Esophagus muscularis mucosa (tissue), 4 donors: ENCODE results near the gene NEURL2. TPM values are rescaled to one million over a fixed set of nuclear protein-coding genes. Genes with fewer than 3 reads are reported as not detected.

Source experiments
- DNase-seq: peaks from one replicate; pipeline ENCODE4 v3.0.0-alpha.2; 2017; ENCODE audit errors: extremely low spot score
- H3K27ac ChIP-seq, 4 donors: fragments of 200-600 bp; sonication (generic); replicated peaks in 1 of 4; 1 replicate in 3 of 4; 2 replicates in 1 of 4; pipeline ENCODE4 v1.5.1; 2016 to 2019; ENCODE audit warnings: mild to moderate bottlenecking in 1 of 4
- H3K27me3 ChIP-seq, 4 donors: fragments of 200-600 bp; sonication (generic); one replicate each; pipeline versions ENCODE4 v1.5.1 to v1.6.0; 2016 to 2019
- H3K36me3 ChIP-seq, 4 donors: fragments of 200-600 bp; sonication (generic); one replicate each; pipeline ENCODE4 v1.5.1; 2016 to 2019
- H3K4me1 ChIP-seq, 4 donors: fragments of 200-600 bp; sonication (generic); one replicate each; pipeline ENCODE4 v1.5.1; 2016 to 2019
- H3K4me3 ChIP-seq, 4 donors: fragments of 200-600 bp; sonication (generic); 1 replicate in 2 of 4; 2 replicates in 2 of 4; pipeline ENCODE4 v1.5.1; 2016 to 2019; ENCODE audit warnings: mild to moderate bottlenecking in 4 of 4, moderate library complexity in 1 of 4
- H3K9me3 ChIP-seq, 4 donors: fragments of 200-600 bp; sonication (generic); 1 replicate in 3 of 4; 2 replicates in 1 of 4; pipeline ENCODE4 v1.5.1; 2016 to 2019
- EP300 ChIP-seq: sonication (generic); formaldehyde crosslinking; IDR thresholded peaks from one replicate; pipeline ENCODE4 v1.6.1; 2017; ENCODE audit warnings: antibody characterized with exemption
- POLR2A ChIP-seq: fragments of 450-650 bp; IDR thresholded peaks from one replicate; pipeline ENCODE4 v1.6.1; 2017; ENCODE audit warnings: antibody characterized with exemption, moderate library complexity, mild to moderate bottlenecking, low read depth
- POLR2AphosphoS5 ChIP-seq, 2 donors: sonication (generic); formaldehyde crosslinking; IDR thresholded peaks; one replicate each; pipeline ENCODE4 v1.6.1; 2017; ENCODE audit warnings: antibody characterized with exemption in 2 of 2
- WGBS: methylation state at CpG from one replicate; pipeline ENCODE4 v1.1.5; 2018; 5-methylcytosine and 5-hydroxymethylcytosine counted together
- intact Hi-C: fragments of 100-400 bp; cut with DNase I; formaldehyde crosslinking; loops from one replicate; pipeline ENCODE4 v1.15.1; 2023
- total RNA-seq, 4 donors: library from RNA; depleted of rRNA; stranded (reverse); fragments of >200 nt; gene quantifications; one replicate each; pipeline versions ENCODE4 v1.1.0 to v1.2.1, GENCODE V29; 2016
- TF ChIP-seq, protein P1 (sequence below), 3 experiments: fragments of 200-600 bp in 2 of 3; fragments of 450-650 bp in 1 of 3; sonication (generic) in 2 of 3; IDR thresholded peaks; one replicate each; pipeline ENCODE4 v1.5.1; 2017 to 2019; ENCODE audit warnings: antibody characterized with exemption in 3 of 3, mild to moderate bottlenecking in 2 of 3, moderate library complexity in 1 of 3

The NEURL2 gene
- total RNA-seq, 4 donors from 2014 or later, result 10.8 to 16.1 (median 13.0) TPM

DNA sequence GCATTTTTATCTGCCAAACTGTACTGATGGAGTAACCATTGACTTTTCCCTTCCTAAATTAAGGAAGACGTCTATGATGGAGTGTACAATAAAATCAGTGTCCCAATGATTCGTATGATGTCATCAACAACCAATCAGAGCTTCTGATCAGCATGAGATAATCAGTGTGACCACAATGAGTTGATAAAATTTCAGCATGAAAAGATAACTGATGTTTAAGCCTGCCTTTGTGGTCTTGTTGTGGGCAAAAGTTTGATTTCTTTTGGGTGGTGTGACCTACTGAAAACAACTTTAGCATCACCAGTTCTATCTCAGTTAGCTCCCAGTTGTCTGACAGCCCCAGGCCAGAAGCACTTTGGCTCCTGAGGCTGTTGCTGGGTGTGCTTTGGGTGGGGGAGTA, 46.8 kb upstream of the NEURL2 start:
- H3K27me3 ChIP-seq, result no peaks in the 10 kb centered on the region
- H3K9me3 ChIP-seq, result no peaks in the 10 kb centered on the region
- 65% methylated on average over 2 of the region's 2 CpGs for WGBS
- intact Hi-C loops, result loop anchor here (10.0 kb wide), 1 partner anchor 143 kb away; the partner anchor contains the start of genes DNTTIP1 and WFDC3
- peak overlapping the region in 1 of 4 donors; percentile 14 for H3K27ac ChIP-seq
- H3K36me3 ChIP-seq, result peaks cover 54 to 60% (median 58%) of the 10 kb centered on the region in 4 donors
- peaks cover 20 to 40% (median 29%) of the 10 kb centered on the region in 4 donors for H3K4me1 ChIP-seq
- no peak for TF ChIP-seq POLR2A
- TF ChIP-seq, protein P1, sequence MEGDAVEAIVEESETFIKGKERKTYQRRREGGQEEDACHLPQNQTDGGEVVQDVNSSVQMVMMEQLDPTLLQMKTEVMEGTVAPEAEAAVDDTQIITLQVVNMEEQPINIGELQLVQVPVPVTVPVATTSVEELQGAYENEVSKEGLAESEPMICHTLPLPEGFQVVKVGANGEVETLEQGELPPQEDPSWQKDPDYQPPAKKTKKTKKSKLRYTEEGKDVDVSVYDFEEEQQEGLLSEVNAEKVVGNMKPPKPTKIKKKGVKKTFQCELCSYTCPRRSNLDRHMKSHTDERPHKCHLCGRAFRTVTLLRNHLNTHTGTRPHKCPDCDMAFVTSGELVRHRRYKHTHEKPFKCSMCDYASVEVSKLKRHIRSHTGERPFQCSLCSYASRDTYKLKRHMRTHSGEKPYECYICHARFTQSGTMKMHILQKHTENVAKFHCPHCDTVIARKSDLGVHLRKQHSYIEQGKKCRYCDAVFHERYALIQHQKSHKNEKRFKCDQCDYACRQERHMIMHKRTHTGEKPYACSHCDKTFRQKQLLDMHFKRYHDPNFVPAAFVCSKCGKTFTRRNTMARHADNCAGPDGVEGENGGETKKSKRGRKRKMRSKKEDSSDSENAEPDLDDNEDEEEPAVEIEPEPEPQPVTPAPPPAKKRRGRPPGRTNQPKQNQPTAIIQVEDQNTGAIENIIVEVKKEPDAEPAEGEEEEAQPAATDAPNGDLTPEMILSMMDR (IDR thresholded peaks at IDR 0.05), result no peak
- no peak overlapping the region for H3K4me3 ChIP-seq
- no peak for DNase-seq

DNA sequence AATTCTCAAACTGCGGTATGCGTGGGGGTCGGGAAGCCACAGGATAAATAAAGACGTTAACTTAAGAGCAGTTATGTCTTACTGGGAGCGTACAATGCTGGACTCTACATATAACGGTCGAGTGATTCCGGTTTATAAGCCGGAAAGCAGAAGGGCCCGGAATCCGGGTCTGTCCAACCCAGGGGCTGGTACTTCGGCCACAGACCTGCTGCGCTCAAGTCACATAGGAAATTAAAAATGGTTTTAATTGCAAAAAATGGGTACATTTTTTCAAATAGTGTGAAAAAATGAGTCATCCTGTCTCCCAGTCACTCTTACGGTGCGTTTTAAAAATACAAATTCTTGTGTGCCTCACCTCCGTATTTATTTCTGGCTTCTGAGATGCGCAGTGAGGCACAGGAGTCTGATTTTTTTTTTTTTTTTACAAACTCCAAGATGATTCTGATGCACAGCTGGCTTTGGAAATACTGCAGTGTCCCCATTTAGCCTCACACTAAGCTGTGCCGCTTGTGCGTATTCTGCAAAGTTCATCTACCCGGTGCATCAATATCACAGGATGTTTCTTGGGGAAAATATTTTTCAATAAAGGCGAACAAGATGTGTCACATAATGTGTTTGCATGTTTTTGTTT, 44.5 kb upstream of the NEURL2 start:
- no peak for TF ChIP-seq POLR2AphosphoS5 (IDR thresholded peaks at IDR 0.05)
- TF ChIP-seq POLR2A, result no peak
- TF ChIP-seq, protein P1 (IDR thresholded peaks at IDR 0.05), result no peak
- no peak for TF ChIP-seq EP300
- no peaks in the 10 kb centered on the region for H3K27me3 ChIP-seq
- no peak for DNase-seq
- WGBS, result 7% methylated on average over 21 of the region's 21 CpGs
- H3K4me3 ChIP-seq, result peak overlapping the region; percentile 92 to 100 (median 100)
- H3K4me1 ChIP-seq, result peaks cover 20 to 45% (median 30%) of the 10 kb centered on the region in 4 donors
- H3K36me3 ChIP-seq, result peaks cover 34 to 41% (median 37%) of the 10 kb centered on the region in 4 donors
- peak overlapping the region; percentile 100 for H3K27ac ChIP-seq
- intact Hi-C loops, result loop anchor here (2.0 to 10.0 kb wide), 2 partner anchors 45 to 141 kb away; partner anchors contain the start of genes CTSA, DNTTIP1, NEURL2 and WFDC3
- no peaks in the 10 kb centered on the region for H3K9me3 ChIP-seq

DNA sequence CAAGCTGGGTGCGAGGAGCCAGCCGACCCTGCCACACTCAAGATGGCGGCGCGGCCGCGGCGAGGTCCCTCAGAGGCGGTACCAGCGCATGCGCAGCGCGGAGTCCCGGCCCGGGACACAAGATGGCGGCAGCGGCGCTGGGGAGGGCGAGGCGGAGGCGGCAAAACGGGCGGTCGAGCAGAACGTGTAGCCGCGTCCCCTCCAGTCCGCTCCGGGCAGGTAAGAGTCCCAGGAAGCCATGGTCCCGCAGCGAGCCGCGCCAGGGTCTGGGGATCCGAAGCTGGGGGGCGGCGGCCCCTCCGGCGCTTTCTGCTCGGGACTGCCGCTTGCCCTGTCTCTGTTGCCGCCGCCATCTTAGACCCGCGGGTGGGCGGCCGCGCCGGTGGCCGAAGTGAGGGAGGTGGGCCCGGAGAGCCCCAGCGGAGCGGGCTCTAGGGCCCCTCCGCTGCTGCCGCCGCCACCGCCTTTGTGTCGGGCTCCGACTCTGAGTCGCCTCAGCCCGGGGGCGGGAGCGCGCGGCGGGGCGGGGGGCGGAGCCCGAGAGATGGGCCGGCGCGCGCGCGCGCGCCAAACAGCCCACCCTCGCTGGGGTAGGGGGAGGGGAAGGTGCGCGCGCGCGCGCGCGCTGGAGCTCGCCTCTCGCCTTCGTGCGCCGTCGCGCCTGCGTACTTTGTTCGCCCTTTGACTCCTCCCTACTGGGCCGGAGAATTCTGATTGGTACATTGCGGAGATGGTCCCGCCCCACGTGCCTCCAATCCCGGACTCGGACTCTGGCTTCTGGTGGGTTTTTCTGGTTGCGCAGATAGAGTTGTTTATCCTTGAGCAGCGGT, 43.8 kb upstream of the NEURL2 start, which contains the start of gene PCIF1:
Gene PCIF1, plus strand, starts transcription at position 98 of the 830 bp plus-strand sequence. CDS start 4,317 bp downstream, outside the sequence.
- Histone ChIP-seq H3K9me3 (no peaks in the 10 kb centered on the region), H3K27ac (peak within 1 kb of the TSS; percentile 100), H3K4me3 (peak within 1 kb of the TSS; percentile 92 to 100 (median 100)), H3K36me3 (peaks cover 26 to 33% (median 29%) of the 10 kb centered on the region in 4 donors), H3K27me3 (no peaks in the 10 kb centered on the region), H3K4me1 (peaks cover 20 to 45% (median 30%) of the 10 kb centered on the region in 4 donors)
- TF ChIP-seq EP300 (no peak), POLR2A (peak; percentile 85), POLR2AphosphoS5 (IDR thresholded peaks at IDR 0.05) (peak; percentile 98 to 99)
- 0% methylated on average over 11 of the region's 102 CpGs for WGBS
- intact Hi-C loops, result loop anchor here (2.0 to 10.0 kb wide), 2 partner anchors 44 to 140 kb away; partner anchors contain the start of genes CTSA, DNTTIP1, NEURL2 and WFDC3
- DNase-seq, result peak; percentile 100

DNA sequence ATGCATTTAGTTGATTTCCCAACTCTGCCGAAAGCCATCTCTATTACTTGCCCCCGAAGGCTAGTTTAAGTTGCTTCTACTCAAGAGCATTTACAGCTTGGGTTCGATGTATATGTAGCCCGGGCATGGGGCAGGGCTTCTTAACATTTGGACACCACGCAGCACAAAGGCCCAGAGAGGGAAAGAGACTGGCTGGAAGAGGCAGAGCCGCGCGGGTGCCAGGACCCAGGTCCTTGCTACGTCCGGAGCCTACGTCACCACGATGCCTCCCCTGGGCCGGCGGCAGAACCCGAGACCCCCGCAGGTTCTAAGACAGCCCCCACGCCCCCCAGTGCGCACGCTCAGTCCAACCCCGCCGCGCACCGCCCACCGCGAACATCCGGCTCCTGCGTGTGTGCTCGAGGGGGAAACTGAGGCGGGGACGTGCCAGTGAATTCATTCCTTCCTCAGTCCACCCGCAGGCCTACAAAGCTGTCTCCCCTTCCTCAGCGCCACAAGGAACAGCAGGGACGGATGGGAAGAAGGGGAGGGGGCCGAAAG, 43.1 kb upstream of the NEURL2 start:
- TF ChIP-seq, protein P1 (IDR thresholded peaks at IDR 0.05), result no peak
- WGBS, result 0% methylated on average over 10 of the region's 34 CpGs

More for the DNA sequence above, 43.1 kb upstream of the NEURL2 start:
- H3K4me3 ChIP-seq, result peak overlapping the region; percentile 92 to 100 (median 100)
- H3K27ac ChIP-seq, result peak overlapping the region; percentile 100
- H3K36me3 ChIP-seq, result peaks cover 19 to 27% (median 22%) of the 10 kb centered on the region in 4 donors
- peaks cover 20 to 45% (median 30%) of the 10 kb centered on the region in 4 donors for H3K4me1 ChIP-seq
- intact Hi-C loops, result loop anchor here (2.0 to 10.0 kb wide), 2 partner anchors 43 to 139 kb away; partner anchors contain the start of genes CTSA, DNTTIP1, NEURL2 and WFDC3
- DNase-seq, result no peak
- no peaks in the 10 kb centered on the region for H3K9me3 ChIP-seq
- H3K27me3 ChIP-seq, result no peaks in the 10 kb centered on the region
